Astrocyte of the hippocampus (primary cell): ENCODE data around the gene RNF43.

Source experiments
- DNase-seq: peaks from one replicate; pipeline ENCODE4 v3.0.0; 2011; ENCODE audit warnings: low read depth, low spot score

Gene RNF43

GRCh38 chr17:58382108-58382871 is 35.0 kb downstream of the RNF43 start:
- DNase-seq: no peak

- DNase-seq: peak; percentile 29
These were observed 36.0 kb downstream of the RNF43 start for GRCh38 chr17:58381124-58382035.

DNA sequence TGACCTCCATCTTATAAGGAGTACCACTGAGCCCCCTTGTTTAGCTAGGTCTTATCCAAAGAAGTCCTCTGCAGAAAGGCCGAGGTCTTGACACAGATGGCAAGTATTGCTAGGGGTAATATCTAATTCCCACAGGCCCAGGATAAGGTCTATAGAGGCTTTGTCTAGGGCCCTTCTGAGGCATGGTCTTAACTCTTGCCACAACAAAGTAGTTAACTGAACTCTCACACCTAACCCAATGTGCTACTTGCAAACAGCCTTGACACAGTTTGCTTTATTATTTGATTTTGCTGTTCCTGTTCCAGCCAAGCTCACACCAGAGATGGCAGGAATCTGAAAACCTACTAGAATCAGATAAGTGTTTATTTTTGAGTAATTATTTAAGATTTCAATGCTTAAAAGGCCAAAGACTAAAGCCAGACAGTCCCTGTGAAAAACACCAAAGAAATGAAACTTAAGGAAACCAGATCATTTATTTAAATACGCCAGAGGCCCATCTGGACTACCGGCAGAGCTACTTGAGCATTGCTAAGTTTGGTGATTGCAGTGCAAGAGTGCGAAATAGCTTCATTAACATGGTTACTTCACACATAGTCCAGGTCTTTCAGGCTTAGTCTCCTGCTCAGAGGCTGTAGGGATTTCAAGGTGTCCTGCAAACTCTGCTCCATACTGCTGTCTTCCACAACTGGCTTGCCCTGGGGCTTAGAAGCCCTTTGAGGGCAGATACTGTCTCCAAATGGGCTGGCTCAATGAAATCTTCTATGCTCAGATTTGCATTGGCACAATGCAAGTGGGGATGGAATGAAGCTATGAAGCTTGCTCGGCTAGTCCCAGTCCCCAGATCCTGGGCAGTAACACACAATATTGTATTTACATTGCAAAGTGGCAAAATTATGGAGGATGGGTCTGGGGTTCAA is 36.9 kb downstream of the RNF43 start:
- DNase-seq: no peak

- DNase-seq: no peak
These were observed 37.9 kb downstream of the RNF43 start for GRCh38 chr17:58379511-58379824.

- DNase-seq: no peak
These were observed 38.4 kb downstream of the RNF43 start for GRCh38 chr17:58378733-58379510.

DNA sequence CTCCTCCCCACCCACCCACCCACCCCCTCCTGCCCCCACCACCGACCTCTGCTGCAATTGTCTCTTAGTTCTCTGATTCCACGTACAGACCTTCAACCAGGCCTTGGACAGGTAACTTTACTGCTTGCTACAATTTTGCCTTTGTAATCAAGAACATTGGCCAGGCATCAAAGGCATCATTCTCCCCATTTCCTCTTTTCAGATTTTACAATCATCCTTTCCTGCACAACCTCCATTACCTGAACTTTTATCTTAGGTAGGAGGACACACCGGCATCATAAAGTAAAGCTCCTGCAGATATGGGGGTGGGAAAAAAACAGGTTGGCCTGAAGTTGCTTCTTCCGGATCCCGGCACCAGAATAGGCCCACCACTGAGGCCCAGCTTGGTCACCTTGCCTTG is 39.7 kb downstream of the RNF43 start:
- no peak for DNase-seq

- DNase-seq: no peak
These were observed 40.2 kb downstream of the RNF43 start for GRCh38 chr17:58377093-58377601.

- DNase-seq: no peak
These were observed 40.8 kb downstream of the RNF43 start for GRCh38 chr17:58376472-58377000.

DNA sequence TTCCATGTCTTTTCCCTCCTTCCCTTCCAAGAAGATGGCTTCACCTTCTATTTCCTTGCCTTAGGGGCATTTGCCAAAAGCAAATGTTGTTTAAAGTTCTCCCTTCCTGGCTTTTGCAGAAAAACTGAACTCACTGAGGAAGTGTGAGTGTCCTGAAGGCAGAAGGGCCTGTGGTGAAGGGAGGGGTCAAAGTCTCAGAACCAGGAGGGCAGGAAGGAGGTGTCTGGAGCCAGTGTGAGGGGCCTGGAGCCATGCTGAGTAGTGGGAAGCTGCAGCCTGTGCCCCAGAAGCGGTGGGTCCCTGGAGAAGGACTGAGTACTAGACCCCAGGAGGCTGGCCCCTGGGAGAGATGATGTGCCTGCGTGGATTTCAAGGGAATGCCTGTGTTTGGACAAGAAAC is 41.5 kb downstream of the RNF43 start:
- no peak for DNase-seq

DNA sequence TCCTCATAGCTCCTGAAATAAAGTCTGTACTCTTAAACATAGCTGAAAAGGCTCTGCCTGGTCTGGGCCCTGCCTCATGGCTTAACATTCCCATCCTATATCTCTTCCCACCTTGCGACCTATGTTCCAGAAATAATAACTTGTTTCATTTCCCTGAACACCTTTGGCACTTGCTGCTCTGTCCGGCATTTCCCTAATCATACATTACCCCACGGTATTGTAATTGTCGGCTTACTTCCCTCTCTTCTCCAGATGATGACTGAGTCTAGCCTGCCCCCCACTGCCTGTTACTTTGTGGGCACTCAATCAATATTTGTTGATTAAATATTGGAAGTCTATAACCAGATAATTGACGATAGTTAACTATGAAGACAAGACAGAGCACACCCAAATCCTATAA is 42.1 kb downstream of the RNF43 start:
- no peak for DNase-seq

DNA sequence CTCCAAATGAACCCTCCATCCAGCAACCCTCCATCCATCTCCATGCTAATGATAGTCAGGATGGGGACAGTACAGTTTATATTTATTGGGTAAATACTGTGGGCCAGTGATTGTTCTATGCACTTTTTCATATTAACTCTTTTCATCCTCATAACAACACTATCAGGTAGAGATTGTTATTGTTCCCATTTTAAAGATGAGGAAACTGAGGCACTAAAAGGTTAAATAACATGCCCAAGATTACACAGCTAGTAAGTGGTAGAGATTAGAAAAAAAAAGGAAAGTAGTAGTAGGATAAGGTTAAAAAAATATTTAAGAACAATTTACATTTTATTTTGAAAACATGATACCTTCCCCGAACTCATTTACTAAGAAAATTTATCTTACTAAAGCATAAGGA is 43.4 kb downstream of the RNF43 start:
- DNase-seq: no peak

GRCh38 chr17:58373003-58373402 is 44.3 kb downstream of the RNF43 start:
- no peak for DNase-seq

GRCh38 chr17:58371300-58371950 is 45.9 kb downstream of the RNF43 start:
- no peak for DNase-seq

GRCh38 chr17:58370716-58371115 is 46.6 kb downstream of the RNF43 start:
- DNase-seq: no peak

GRCh38 chr17:58370309-58370708 is 47.0 kb downstream of the RNF43 start:
- no peak for DNase-seq

- DNase-seq: no peak
These were observed 47.9 kb downstream of the RNF43 start for GRCh38 chr17:58369214-58370031.

- no peak for DNase-seq
These were observed 48.5 kb downstream of the RNF43 start for GRCh38 chr17:58368860-58369213.
